ENCODE results near the gene MMP10. TPM values are rescaled to one million over a fixed set of nuclear protein-coding genes. Genes with fewer than 3 reads are reported as not detected.

MMP10 gene
- total RNA-seq, 4 donors from 2014 or later: 0.67 TPM; not detected in 3

- DNase-seq: no peak
- Histone ChIP-seq H3K36me3 (no peaks in the 10 kb centered on the region), H3K27me3 (no peaks in the 10 kb centered on the region), H3K9me3 (no peaks in the 10 kb centered on the region), H3K4me1 (no peaks in the 10 kb centered on the region), H3K4me3 (no peak overlapping the region), H3K27ac (no peak overlapping the region)
- TF ChIP-seq POLR2A (IDR thresholded peaks at IDR 0.05): no peak
- no peak for TF ChIP-seq CTCF (IDR thresholded peaks at IDR 0.05)
- intact Hi-C loops (cut with DNase I; ENCODE audit: low total_unique reads): no loop called here
These were observed 31.8 kb upstream of the MMP10 start for GRCh38 chr11:102812188-102812587.

GRCh38 chr11:102810950-102811660, 30.7 kb upstream of the MMP10 start:
- no peaks in the 10 kb centered on the region for H3K4me1 ChIP-seq
- TF ChIP-seq POLR2A (IDR thresholded peaks at IDR 0.05): no peak
- TF ChIP-seq CTCF (IDR thresholded peaks at IDR 0.05): no peak
- H3K27me3 ChIP-seq: no peaks in the 10 kb centered on the region
- no peaks in the 10 kb centered on the region for H3K9me3 ChIP-seq
- H3K36me3 ChIP-seq: no peaks in the 10 kb centered on the region
- H3K27ac ChIP-seq: no peak overlapping the region
- no peak overlapping the region for H3K4me3 ChIP-seq
- no peak for DNase-seq
- intact Hi-C loops (cut with DNase I; ENCODE audit: low total_unique reads): no loop called here

- H3K9me3 ChIP-seq: no peaks in the 10 kb centered on the region
- no peak overlapping the region for H3K27ac ChIP-seq
- intact Hi-C loops (cut with DNase I; ENCODE audit: low total_unique reads): no loop called here
- H3K36me3 ChIP-seq: no peaks in the 10 kb centered on the region
- no peaks in the 10 kb centered on the region for H3K4me1 ChIP-seq
- no peaks in the 10 kb centered on the region for H3K27me3 ChIP-seq
- no peak for TF ChIP-seq CTCF (IDR thresholded peaks at IDR 0.05)
- no peak for TF ChIP-seq POLR2A (IDR thresholded peaks at IDR 0.05)
- DNase-seq: no peak
- no peak overlapping the region for H3K4me3 ChIP-seq
These were observed 29.5 kb upstream of the MMP10 start for GRCh38 chr11:102809971-102810370.

GRCh38 chr11:102807921-102808320, 27.5 kb upstream of the MMP10 start:
- intact Hi-C loops (cut with DNase I; ENCODE audit: low total_unique reads): no loop called here
- H3K9me3 ChIP-seq: no peaks in the 10 kb centered on the region
- no peaks in the 10 kb centered on the region for H3K36me3 ChIP-seq
- no peak for DNase-seq
- H3K27ac ChIP-seq: no peak overlapping the region
- no peak overlapping the region for H3K4me3 ChIP-seq
- no peak for TF ChIP-seq CTCF (IDR thresholded peaks at IDR 0.05)
- H3K4me1 ChIP-seq: no peaks in the 10 kb centered on the region
- H3K27me3 ChIP-seq: no peaks in the 10 kb centered on the region

- Histone ChIP-seq H3K9me3 (no peaks in the 10 kb centered on the region), H3K27ac (no peak overlapping the region), H3K27me3 (no peaks in the 10 kb centered on the region), H3K4me1 (no peaks in the 10 kb centered on the region), H3K36me3 (no peaks in the 10 kb centered on the region), H3K4me3 (no peak overlapping the region)
- TF ChIP-seq CTCF (IDR thresholded peaks at IDR 0.05) (no peak), POLR2A (IDR thresholded peaks at IDR 0.05) (no peak)
- intact Hi-C loops (cut with DNase I; ENCODE audit: low total_unique reads): no loop called here
- DNase-seq: no peak
These were observed 25.9 kb upstream of the MMP10 start for GRCh38 chr11:102806296-102806695.

Measured in uterus (tissue), 4 donors.